SU-DHL-6 (cell line): Measurements from ENCODE around the gene GAPVD1.

Experiments used
- H2AFZ ChIP-seq: fragments of 200-600 bp; sonication (generic); 2 replicates; pipeline ENCODE4 v1.6.1; 2014; ENCODE audit warnings: low read depth, mild to moderate bottlenecking, moderate library complexity, mixed read lengths, antibody characterized with exemption, low read length; ENCODE audit not compliant: severe bottlenecking
- H3F3A ChIP-seq: fragments of 200-600 bp; shearing (Covaris generic); 2 replicates; pipeline ENCODE4 v1.6.0; 2016; ENCODE audit warnings: antibody characterized with exemption, mild to moderate bottlenecking; ENCODE audit not compliant: insufficient read depth
- H3K27ac ChIP-seq: fragments of 200-600 bp; sonication (generic); 2 replicates; pipeline ENCODE4 v1.5.1; 2016; ENCODE audit warnings: low read depth, mild to moderate bottlenecking, low read length, moderate library complexity, mixed read lengths
- H3K27me3 ChIP-seq: fragments of 200-600 bp; sonication (generic), shearing (Covaris generic); 2 replicates; pipeline ENCODE4 v1.6.0; 2014; ENCODE audit warnings: mild to moderate bottlenecking, low read length
- H3K36me3 ChIP-seq: fragments of 200-600 bp; sonication (generic); 2 replicates; pipeline ENCODE4 v1.6.1; 2014; ENCODE audit warnings: mild to moderate bottlenecking, low read length, mixed read lengths
- H3K4me2 ChIP-seq: fragments of 300-600, 200-600 bp; shearing (Covaris generic), sonication (generic); 2 replicates; pipeline ENCODE4 v1.6.0; 2014; ENCODE audit warnings: low read length, low read depth, mild to moderate bottlenecking; ENCODE audit not compliant: poor library complexity, severe bottlenecking
- H3K4me3 ChIP-seq: fragments of 200-600 bp; sonication (generic); 2 replicates; pipeline ENCODE4 v1.5.1; 2014; ENCODE audit warnings: antibody characterized with exemption, low read length, mild to moderate bottlenecking, mixed read lengths; ENCODE audit not compliant: insufficient read depth, poor library complexity, severe bottlenecking
- H3K79me2 ChIP-seq: fragments of 200-600 bp; sonication (generic); 2 replicates; pipeline ENCODE4 v1.6.1; 2014; ENCODE audit warnings: mild to moderate bottlenecking, low read length, moderate library complexity; ENCODE audit not compliant: insufficient read depth
- H3K9ac ChIP-seq: fragments of 200-600 bp; sonication (generic); 2 replicates; pipeline ENCODE4 v1.7.0; 2014; ENCODE audit warnings: mild to moderate bottlenecking, low read length
- H3K9me2 ChIP-seq: fragments of 200-600 bp; sonication (generic); replicated peaks from 2 replicates; pipeline ENCODE4 v1.6.1; 2014; ENCODE audit warnings: low read length; ENCODE audit not compliant: insufficient read depth
- H3K9me3 ChIP-seq: fragments of 200-600 bp; sonication (generic); 2 replicates; pipeline ENCODE4 v1.6.1; 2014; ENCODE audit warnings: low read length, mixed read lengths; ENCODE audit not compliant: insufficient read depth
- H4K20me1 ChIP-seq: fragments of 200-600 bp; sonication (generic); 2 replicates; pipeline ENCODE4 v1.6.1; 2014; ENCODE audit warnings: low read depth, mild to moderate bottlenecking, antibody characterized with exemption, low read length, moderate library complexity, mixed read lengths
- CTCF ChIP-seq: fragments of 200-600 bp; sonication (generic); IDR thresholded peaks from one replicate; pipeline ENCODE4 v1.5.1; 2017; ENCODE audit warnings: antibody characterized with exemption, mild to moderate bottlenecking, low read length, moderate library complexity; ENCODE audit not compliant: insufficient read depth, poor library complexity, severe bottlenecking
- EZH2phosphoT487 ChIP-seq: fragments of 200-600 bp; sonication (generic), shearing (Covaris generic); conservative IDR thresholded peaks from 2 replicates; pipeline ENCODE4 v1.6.1; 2018; ENCODE audit warnings: mild to moderate bottlenecking, antibody characterized with exemption, low read length, moderate library complexity, mixed read lengths

GAPVD1 gene

DNA sequence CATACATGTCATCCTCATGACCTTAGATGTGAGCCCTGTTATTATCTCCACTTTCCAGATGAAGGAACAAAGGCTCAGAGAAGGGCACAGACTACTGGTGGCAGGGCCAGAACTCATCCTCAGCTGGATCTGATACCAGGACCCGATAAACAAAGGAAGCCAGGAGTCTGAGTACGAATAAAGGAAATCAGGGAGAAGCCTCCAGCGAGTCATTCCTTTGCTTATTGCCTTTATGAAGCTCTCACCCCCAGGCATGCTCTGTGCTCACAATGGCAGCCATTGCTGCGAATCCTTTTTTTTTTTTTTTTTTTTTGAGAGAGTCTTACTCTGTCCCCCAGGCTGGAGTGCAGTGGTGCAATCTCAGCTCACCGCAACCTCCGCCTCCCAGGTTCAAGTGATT, 130.1 kb downstream of the GAPVD1 start:
- Histone ChIP-seq H3K4me2 (no peak overlapping the region), H3K27me3 (no peaks in the 10 kb centered on the region), H3K9me3 (no peaks in the 10 kb centered on the region), H3K36me3 (no peaks in the 10 kb centered on the region), H3K27ac (no peak overlapping the region), H2AFZ (no peak overlapping the region), H3K9me2 (no peaks in the 10 kb centered on the region), H4K20me1 (no peaks in the 10 kb centered on the region), H3F3A (no peaks in the 10 kb centered on the region), H3K9ac (no peak overlapping the region), H3K79me2 (no peaks in the 10 kb centered on the region), H3K4me3 (no peak overlapping the region)
- TF ChIP-seq CTCF: no peak

- no peaks in the 10 kb centered on the region for H3K27me3 ChIP-seq
- no peak overlapping the region for H3K27ac ChIP-seq
- no peaks in the 10 kb centered on the region for H3F3A ChIP-seq
- no peaks in the 10 kb centered on the region for H3K36me3 ChIP-seq
- H3K9me2 ChIP-seq: no peaks in the 10 kb centered on the region
- no peak overlapping the region for H2AFZ ChIP-seq
- H3K79me2 ChIP-seq: no peaks in the 10 kb centered on the region
- H3K9me3 ChIP-seq: no peaks in the 10 kb centered on the region
- no peak for TF ChIP-seq EZH2phosphoT487
- TF ChIP-seq CTCF: no peak
- no peak overlapping the region for H3K4me3 ChIP-seq
- H3K9ac ChIP-seq: no peak overlapping the region
- no peak overlapping the region for H3K4me2 ChIP-seq
- H4K20me1 ChIP-seq: no peaks in the 10 kb centered on the region
These were observed 131.8 kb downstream of the GAPVD1 start for GRCh38 chr9:125393426-125393825.

GRCh38 chr9:125396799-125397198, 135.2 kb downstream of the GAPVD1 start:
- H3F3A ChIP-seq: no peaks in the 10 kb centered on the region
- no peak overlapping the region for H3K4me2 ChIP-seq
- no peaks in the 10 kb centered on the region for H3K9me3 ChIP-seq
- no peaks in the 10 kb centered on the region for H3K9me2 ChIP-seq
- H3K9ac ChIP-seq: no peak overlapping the region
- TF ChIP-seq CTCF (no peak), EZH2phosphoT487 (no peak)
- H3K27me3 ChIP-seq: no peaks in the 10 kb centered on the region
- no peak overlapping the region for H3K4me3 ChIP-seq
- no peak overlapping the region for H3K27ac ChIP-seq
- H3K36me3 ChIP-seq: no peaks in the 10 kb centered on the region
- H2AFZ ChIP-seq: no peak overlapping the region
- no peaks in the 10 kb centered on the region for H4K20me1 ChIP-seq
- no peaks in the 10 kb centered on the region for H3K79me2 ChIP-seq

DNA sequence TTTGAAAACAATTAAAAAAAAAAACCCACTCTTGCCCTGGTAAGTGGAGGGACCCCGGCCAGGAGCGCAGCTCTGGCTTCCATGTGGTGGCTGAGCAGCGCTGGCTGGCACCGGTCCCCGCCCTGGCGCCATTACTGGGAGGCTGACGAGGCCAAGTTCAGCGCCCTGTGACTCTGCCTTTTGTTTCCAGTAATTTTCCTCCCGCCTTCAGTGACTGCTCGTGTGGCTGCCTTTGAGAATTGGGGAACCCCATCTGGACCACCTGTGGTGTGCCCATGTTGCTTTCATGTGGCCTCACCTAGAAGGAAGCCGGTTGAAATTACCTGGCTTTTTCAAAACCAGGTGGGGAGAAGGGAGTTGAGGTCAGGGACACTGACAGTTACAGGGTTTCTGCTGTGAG, 136.1 kb downstream of the GAPVD1 start:
- Histone ChIP-seq H3K27me3 (no peaks in the 10 kb centered on the region), H3K4me3 (no peak overlapping the region), H3K9me3 (no peaks in the 10 kb centered on the region), H2AFZ (no peak overlapping the region), H3F3A (no peaks in the 10 kb centered on the region), H3K4me2 (no peak overlapping the region), H3K27ac (no peak overlapping the region), H3K9me2 (no peaks in the 10 kb centered on the region), H3K9ac (no peak overlapping the region), H4K20me1 (no peaks in the 10 kb centered on the region), H3K79me2 (no peaks in the 10 kb centered on the region), H3K36me3 (no peaks in the 10 kb centered on the region)
- TF ChIP-seq CTCF (no peak), EZH2phosphoT487 (no peak)
